ENCODE data around the gene TYMP. TPM values are rescaled to one million over a fixed set of nuclear protein-coding genes. Genes with fewer than 3 reads are reported as not detected.
A peak's percentile ranks its signal among the peaks of the same experiment; 100 is the strongest.

The TYMP gene
- 9.6 TPM for polyA plus RNA-seq (2012; ENCODE audit: missing spikeins)

GRCh38 chr22:50529897-50530579 is at the start of gene TYMP:
TSS of gene TYMP (minus strand) at chr22:50530012. CDS start at chr22:50529709, 303 bp downstream.
- peak; percentile 44; the same call in 1 of the 2 replicates for TF ChIP-seq POLR2A (IDR thresholded peaks at IDR 0.05; ENCODE audit: low read depth, low read length)
- peak; percentile 49; the same call in 1 of the 2 replicates for TF ChIP-seq TAF1 (IDR thresholded peaks at IDR 0.05; ENCODE audit: borderline replicate concordance, low read depth, low read length)
- no peak for TF ChIP-seq POLR2AphosphoS5 (IDR thresholded peaks at IDR 0.05; ENCODE audit: low read depth, low read length)
- peak; percentile 85 for DNase-seq (ENCODE audit: insufficient read length)
- FAIRE-seq = no peak

GRCh38 chr22:50578776-50579310 is 49.0 kb upstream of the TYMP start:
- no peak for FAIRE-seq
- DNase-seq (ENCODE audit: insufficient read length) = no peak
- TF ChIP-seq TAF1 (IDR thresholded peaks at IDR 0.05; ENCODE audit: borderline replicate concordance, low read depth, low read length) (no peak), POLR2A (IDR thresholded peaks at IDR 0.05; ENCODE audit: low read depth, low read length) (no peak), POLR2AphosphoS5 (IDR thresholded peaks at IDR 0.05; ENCODE audit: low read depth, low read length) (no peak)

DNA sequence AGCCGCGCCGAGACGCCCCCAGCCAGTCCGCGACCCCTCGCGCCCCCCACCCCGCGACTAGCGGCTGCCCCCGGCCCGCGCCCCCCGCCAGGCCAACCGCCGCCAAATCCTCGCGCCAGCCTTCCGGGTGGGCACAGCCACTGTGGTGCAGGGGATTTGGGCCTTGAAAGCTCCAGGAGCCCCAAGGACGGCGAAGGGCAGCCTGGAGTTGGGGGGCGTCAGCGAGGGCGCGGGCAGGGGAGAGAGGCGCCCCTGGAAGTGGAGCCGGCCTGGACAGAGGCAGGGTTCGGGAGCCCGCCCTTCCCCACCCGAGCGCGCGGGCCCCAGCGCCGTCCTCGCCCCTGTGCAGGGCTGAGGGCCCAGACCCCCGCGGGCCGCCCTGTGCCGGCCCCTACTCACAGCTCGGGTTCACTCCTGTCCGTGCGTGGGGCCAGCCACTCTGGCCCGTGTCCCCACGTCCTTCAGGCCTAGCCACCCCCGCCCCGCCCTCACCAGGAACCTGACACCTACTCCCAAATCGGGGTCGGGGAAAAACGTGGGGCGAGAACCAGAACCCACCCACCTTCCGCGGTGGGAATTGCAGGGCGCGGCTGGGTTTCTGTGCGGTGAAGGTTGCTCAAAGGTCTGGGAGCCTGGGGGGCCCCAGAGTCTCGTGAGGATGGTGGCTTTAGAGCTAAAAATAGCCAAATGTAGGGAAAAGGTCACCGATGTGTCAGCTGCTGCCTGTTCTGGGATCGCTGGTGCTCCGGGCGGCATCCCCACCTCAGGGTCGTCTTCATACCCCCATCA is 48.4 kb upstream of the TYMP start, which contains the start of gene CPT1B:
Gene CPT1B, minus strand, starts transcription at position 441 of the 789 bp plus-strand sequence. CDS start 512 bp downstream, outside the sequence.
- TF ChIP-seq POLR2A (IDR thresholded peaks at IDR 0.05; ENCODE audit: low read depth, low read length) (no peak), TAF1 (IDR thresholded peaks at IDR 0.05; ENCODE audit: borderline replicate concordance, low read depth, low read length) (no peak), POLR2AphosphoS5 (IDR thresholded peaks at IDR 0.05; ENCODE audit: low read depth, low read length) (no peak)
- FAIRE-seq = no peak
- DNase-seq (ENCODE audit: insufficient read length) = no peak

DNA sequence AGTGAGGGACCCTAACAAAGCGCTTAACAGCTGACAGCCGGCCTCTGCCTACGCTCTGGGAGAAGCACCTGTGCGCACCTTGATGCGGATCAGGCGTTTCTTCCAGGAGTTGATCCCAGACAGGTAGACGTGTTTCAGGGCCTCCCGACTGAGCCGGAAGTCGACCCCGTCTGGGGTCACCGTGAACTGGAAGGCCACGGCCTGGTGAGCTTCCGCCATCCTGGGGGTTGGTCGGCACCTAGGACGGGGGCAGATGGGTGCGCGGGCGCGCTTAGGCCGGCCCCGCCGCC is 47.8 kb upstream of the TYMP start:
- TF ChIP-seq POLR2A (IDR thresholded peaks at IDR 0.05; ENCODE audit: low read depth, low read length) (no peak), POLR2AphosphoS5 (IDR thresholded peaks at IDR 0.05; ENCODE audit: low read depth, low read length) (no peak), TAF1 (IDR thresholded peaks at IDR 0.05; ENCODE audit: borderline replicate concordance, low read depth, low read length) (no peak)
- DNase-seq (ENCODE audit: insufficient read length) = no peak
- FAIRE-seq = no peak

- no peak for TF ChIP-seq TAF1 (IDR thresholded peaks at IDR 0.05; ENCODE audit: borderline replicate concordance, low read depth, low read length)
- no peak for TF ChIP-seq POLR2A (IDR thresholded peaks at IDR 0.05; ENCODE audit: low read depth, low read length)
- TF ChIP-seq POLR2AphosphoS5 (IDR thresholded peaks at IDR 0.05; ENCODE audit: low read depth, low read length) = no peak
- FAIRE-seq = no peak
- no peak for DNase-seq (ENCODE audit: insufficient read length)
These were observed 47.2 kb upstream of the TYMP start for GRCh38 chr22:50576806-50577696.

DNA sequence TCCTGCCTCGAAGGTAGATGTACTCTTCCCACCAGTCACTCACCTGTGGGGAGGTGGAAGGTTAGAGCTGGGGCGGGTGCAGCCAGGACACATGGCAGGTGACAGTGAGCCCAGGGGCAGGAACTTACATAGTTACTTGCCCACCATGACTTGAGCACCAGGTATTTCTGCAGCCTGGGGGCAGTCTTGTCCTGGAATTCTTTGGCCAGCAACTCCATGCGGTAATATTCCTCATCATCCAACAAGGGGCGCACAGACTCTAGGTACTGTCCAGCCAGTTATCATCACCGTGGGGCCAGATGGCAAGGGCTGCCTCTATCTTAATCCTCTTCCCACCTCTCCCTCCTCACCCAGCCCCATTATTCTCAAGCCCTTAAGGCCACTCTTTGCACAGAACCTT is 46.3 kb upstream of the TYMP start:
- FAIRE-seq = no peak
- no peak for DNase-seq (ENCODE audit: insufficient read length)
- no peak for TF ChIP-seq POLR2AphosphoS5 (IDR thresholded peaks at IDR 0.05; ENCODE audit: low read depth, low read length)
- TF ChIP-seq TAF1 (IDR thresholded peaks at IDR 0.05; ENCODE audit: borderline replicate concordance, low read depth, low read length) = no peak
- TF ChIP-seq POLR2A (IDR thresholded peaks at IDR 0.05; ENCODE audit: low read depth, low read length) = no peak

DNA sequence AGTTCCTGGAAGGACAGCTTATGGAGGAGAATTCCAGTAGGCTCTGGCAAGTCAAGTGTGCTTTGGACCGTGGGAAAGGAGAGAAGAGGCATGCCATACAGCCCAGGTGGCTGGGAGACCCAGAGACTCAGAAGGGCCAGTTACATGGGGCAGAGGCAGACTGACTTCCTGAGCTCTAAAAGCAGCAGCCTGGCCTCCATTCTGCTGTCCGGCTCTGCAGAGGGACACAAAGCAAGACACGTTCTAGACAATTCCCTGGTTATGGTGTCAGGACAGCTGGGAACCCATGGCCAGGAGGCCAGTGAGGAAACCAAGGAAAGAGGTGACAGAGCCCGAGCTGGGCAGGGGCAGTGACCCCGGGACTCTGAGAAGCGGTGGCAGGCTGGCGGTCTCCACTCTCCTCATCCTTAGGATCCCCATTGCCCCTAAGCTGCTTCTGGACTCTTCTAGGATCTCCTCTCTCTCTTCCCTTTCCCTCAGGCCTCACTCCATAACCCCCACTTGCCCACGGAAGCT is 45.7 kb upstream of the TYMP start:
- FAIRE-seq (no peak), DNase-seq (ENCODE audit: insufficient read length) (no peak)
- TF ChIP-seq TAF1 (IDR thresholded peaks at IDR 0.05; ENCODE audit: borderline replicate concordance, low read depth, low read length) (no peak), POLR2A (IDR thresholded peaks at IDR 0.05; ENCODE audit: low read depth, low read length) (no peak), POLR2AphosphoS5 (IDR thresholded peaks at IDR 0.05; ENCODE audit: low read depth, low read length) (no peak)

DNA sequence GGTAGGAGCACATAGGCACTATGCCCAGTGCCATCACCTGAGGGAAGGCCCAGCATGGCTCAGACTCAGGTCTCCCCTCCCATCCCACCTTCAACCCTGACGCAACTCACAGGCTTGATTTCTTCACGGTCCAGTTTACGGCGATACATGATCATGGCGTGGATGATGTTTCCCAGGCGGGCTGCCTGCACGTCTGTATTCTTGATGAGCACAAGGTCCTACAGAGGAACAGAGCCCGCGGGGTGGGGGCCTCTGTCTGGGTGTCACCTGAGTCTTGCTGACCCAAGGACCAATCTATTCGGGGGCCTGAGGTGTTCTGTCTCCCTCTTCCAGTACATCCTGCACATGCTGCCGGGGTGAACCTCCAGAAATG is 44.6 kb upstream of the TYMP start:
- no peak for DNase-seq (ENCODE audit: insufficient read length)
- no peak for TF ChIP-seq POLR2A (IDR thresholded peaks at IDR 0.05; ENCODE audit: low read depth, low read length)
- no peak for TF ChIP-seq POLR2AphosphoS5 (IDR thresholded peaks at IDR 0.05; ENCODE audit: low read depth, low read length)
- TF ChIP-seq TAF1 (IDR thresholded peaks at IDR 0.05; ENCODE audit: borderline replicate concordance, low read depth, low read length) = no peak
- FAIRE-seq = no peak

GRCh38 chr22:50573491-50574382 is 43.9 kb upstream of the TYMP start:
- FAIRE-seq = no peak
- TF ChIP-seq TAF1 (IDR thresholded peaks at IDR 0.05; ENCODE audit: borderline replicate concordance, low read depth, low read length) (no peak), POLR2A (IDR thresholded peaks at IDR 0.05; ENCODE audit: low read depth, low read length) (no peak), POLR2AphosphoS5 (IDR thresholded peaks at IDR 0.05; ENCODE audit: low read depth, low read length) (no peak)
- DNase-seq (ENCODE audit: insufficient read length) = no peak

GRCh38 chr22:50572965-50573364 is 43.2 kb upstream of the TYMP start:
- DNase-seq (ENCODE audit: insufficient read length) (no peak), FAIRE-seq (no peak)
- TF ChIP-seq TAF1 (IDR thresholded peaks at IDR 0.05; ENCODE audit: borderline replicate concordance, low read depth, low read length) (no peak), POLR2A (IDR thresholded peaks at IDR 0.05; ENCODE audit: low read depth, low read length) (no peak), POLR2AphosphoS5 (IDR thresholded peaks at IDR 0.05; ENCODE audit: low read depth, low read length) (no peak)

Data from GM12892 (cell line).